ENCODE results near the gene PLIN5.

PLIN5 gene

GRCh38 chr19:4522291-4523002 lies 12.6 kb downstream of the PLIN5 start:
- no peak for DNase-seq (ENCODE audit: low spot score)

DNA sequence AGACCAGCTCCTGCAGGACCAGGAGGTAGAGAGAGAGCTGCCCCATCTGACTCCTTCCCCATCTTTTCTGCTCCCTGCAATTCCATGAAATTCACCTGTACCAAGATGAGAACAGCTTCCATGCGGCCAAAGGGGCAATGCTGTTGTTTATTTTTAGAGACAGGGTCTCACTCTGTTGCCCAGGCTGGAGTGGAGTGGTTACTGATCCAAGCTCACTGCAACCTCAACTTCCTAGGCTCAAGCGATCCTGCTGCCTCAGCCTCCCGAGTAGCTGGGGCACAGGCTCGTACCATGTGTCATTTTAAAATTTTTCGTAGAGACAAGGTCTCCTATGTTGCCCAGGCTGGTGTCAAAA lies 13.2 kb downstream of the PLIN5 start:
- DNase-seq (ENCODE audit: low spot score): no peak

- no peak for DNase-seq (ENCODE audit: low spot score)
Observed at GRCh38 chr19:4521170-4521887, 13.7 kb downstream of the PLIN5 start.

- no peak for DNase-seq (ENCODE audit: low spot score)
Observed at GRCh38 chr19:4519521-4520277, 15.3 kb downstream of the PLIN5 start.

- DNase-seq (ENCODE audit: low spot score): no peak
Observed at GRCh38 chr19:4519172-4519496, 15.9 kb downstream of the PLIN5 start.

- no peak for DNase-seq (ENCODE audit: low spot score)
Observed at GRCh38 chr19:4518345-4519171, 16.5 kb downstream of the PLIN5 start, which contains the start of gene PLIN4. TSS of gene PLIN4 (minus strand) at chr19:4518486. CDS start at chr19:4518272, 214 bp downstream.

DNA sequence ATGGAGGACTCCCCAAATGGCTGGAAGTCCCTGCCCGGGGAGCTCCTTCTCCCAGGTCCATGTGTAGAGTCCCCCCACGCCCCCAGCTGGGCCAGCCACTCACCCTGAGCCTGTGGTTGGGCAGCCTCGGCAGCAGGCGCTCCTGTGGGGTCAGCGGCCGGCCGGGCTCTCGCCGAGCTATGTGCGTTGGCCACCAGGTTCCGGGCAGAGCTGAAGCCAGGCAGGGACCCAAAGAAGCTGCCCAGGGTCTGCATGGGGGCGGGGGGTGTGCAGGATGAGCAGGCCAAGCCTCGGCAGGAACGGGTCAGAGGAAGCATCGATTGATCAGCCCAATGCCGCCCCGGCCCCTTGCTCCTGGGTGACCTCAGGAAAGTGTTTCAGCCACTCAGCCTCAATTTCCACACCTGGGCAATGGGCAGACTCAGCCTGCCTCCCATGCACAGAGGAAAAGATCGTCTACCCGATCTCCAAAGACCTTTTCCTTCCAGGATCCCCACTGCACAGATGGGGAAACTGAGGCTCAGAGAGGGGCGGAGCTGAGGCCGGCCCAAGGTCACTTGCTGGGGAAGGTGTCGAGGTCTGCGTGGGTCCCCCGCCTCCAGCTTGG lies 17.5 kb downstream of the PLIN5 start:
- DNase-seq (ENCODE audit: low spot score): no peak

DNA sequence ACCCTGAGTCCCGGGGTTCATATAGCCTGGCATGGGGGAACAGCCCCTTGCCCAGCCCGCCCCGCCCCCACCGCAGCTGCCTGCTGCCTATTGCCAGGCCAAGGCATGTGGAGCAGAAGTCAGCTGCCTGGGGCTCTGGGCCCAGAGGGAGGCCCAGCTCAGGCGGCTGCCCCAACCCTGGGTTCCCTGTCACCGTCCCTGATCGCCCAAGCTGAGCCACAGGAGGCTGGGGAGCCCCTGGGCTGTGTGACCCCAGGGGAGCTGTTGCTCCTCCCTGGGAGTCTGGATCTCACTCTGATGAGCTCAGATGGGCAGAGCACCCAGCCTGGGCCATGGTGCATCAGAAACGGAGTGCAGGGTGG lies 18.1 kb downstream of the PLIN5 start:
- no peak for DNase-seq (ENCODE audit: low spot score)

DNA sequence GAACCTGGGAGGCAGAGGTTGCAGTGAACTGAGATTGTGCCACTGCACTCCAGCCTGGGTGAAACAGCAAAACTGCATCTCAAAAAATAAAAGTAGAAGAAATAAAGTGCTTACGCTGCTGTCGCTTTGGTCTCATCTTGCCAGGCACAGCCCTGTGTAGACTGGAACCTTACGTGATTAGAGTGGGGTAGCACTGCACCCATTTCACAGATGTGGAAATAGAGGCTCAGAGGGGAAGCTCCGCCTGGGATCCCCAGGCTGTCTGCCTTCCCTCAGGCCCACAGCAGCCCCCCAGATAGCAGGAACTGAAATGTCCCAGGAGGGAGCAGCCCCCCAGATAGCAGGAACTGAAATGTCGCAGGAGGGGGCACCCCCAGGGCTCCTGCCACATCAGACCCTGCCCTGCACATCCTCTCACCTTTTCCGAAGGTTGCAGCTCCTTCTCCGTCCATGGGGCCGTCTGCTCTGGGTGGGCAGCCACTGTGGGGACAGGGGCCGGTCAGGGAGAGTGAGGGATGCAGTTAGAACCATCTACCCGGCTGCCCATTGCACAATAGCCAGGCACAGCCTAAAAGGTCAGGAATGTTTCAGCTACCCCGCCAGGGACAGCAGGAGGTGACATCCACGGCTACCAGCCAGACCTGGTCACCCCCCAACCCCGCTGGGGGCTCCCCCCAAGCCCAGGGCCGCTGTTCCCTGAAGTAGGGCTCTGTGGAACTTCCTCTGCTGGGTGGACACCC lies 18.7 kb downstream of the PLIN5 start:
- no peak for DNase-seq (ENCODE audit: low spot score)

DNA sequence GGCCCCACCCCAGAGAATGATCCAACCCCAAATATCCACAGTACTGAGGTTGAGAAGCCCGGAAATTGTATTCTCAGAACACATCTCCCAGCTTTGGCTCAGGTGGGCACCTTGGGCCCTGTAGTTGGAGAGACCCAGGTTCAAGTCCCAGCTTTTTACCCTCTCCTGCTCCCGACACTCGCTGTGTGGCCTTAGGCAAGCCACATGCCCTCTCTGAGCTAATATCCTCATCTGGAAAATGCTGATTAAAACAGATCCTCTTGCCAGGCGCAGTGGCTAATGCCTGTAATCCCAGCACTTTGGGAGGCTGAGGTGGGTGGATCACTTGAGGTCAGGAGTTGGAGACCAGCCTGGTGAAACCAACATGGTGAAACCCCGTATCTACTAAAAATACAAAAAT lies 19.3 kb downstream of the PLIN5 start:
- DNase-seq (ENCODE audit: low spot score): no peak

DNA sequence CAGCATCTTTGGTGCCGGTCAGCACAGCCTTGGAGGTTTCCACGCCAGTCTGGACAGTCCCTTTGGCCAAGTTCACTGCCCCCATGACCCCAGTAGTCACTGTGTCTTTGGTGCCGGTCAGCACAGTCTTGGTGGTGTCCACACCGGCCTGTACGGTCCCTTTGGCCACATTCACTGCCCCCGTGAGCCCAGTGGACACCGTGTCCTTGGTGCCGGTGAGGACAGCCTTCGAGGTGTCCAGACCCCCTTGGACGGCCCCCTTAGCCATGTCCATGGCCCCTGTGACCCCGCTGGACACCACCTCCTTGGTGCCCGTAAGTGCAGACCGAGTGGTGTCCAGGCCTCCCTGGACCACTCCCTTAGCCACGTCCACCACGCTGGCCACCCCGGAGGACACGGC lies 21.8 kb downstream of the PLIN5 start:
- no peak for DNase-seq (ENCODE audit: low spot score)

- no peak for DNase-seq (ENCODE audit: low spot score)
Observed at GRCh38 chr19:4512070-4512469, 23.0 kb downstream of the PLIN5 start.

DNA sequence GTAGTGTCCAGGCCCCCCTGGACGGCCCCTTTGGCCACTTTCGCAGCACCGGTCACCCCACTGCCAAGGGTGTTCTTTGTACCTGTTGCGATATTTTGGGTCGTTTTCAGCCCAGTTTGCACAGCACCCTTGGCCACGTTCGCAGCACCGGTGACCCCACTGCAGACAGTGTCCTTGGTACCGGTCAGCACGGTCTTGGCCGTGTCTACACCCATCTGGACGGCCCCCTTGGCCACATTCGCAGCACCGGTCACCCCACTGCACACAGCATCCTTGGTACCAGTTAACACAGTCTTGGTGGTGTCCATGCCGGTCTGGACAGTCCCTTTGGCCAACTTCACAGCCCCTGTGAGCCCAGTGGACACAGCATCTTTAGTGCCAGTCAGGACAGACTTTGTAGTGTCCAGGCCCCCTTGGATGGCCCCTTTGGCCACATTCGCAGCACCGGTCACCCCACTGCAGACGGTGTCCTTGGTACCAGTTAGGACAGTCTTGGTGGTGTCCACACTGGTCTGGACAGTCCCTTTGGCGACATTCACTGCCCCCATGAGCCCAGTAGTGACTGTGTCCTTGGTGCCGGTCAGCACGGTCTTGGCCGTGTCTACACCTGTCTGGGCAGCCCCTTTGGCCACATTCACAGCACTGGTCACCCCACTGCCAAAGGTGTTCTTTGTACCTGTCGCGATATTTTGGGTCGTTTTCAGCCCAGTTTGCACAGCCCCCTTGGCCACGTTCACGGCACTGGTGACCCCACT lies 23.5 kb downstream of the PLIN5 start:
- no peak for DNase-seq (ENCODE audit: low spot score)

GRCh38 chr19:4510435-4511255 lies 24.4 kb downstream of the PLIN5 start:
- no peak for DNase-seq (ENCODE audit: low spot score)

- DNase-seq (ENCODE audit: low spot score): no peak
Observed at GRCh38 chr19:4508698-4509097, 26.3 kb downstream of the PLIN5 start.

GRCh38 chr19:4507804-4508203 lies 27.2 kb downstream of the PLIN5 start:
- DNase-seq (ENCODE audit: low spot score): no peak

GRCh38 chr19:4507150-4507452 lies 27.9 kb downstream of the PLIN5 start:
- DNase-seq (ENCODE audit: low spot score): no peak

DNA sequence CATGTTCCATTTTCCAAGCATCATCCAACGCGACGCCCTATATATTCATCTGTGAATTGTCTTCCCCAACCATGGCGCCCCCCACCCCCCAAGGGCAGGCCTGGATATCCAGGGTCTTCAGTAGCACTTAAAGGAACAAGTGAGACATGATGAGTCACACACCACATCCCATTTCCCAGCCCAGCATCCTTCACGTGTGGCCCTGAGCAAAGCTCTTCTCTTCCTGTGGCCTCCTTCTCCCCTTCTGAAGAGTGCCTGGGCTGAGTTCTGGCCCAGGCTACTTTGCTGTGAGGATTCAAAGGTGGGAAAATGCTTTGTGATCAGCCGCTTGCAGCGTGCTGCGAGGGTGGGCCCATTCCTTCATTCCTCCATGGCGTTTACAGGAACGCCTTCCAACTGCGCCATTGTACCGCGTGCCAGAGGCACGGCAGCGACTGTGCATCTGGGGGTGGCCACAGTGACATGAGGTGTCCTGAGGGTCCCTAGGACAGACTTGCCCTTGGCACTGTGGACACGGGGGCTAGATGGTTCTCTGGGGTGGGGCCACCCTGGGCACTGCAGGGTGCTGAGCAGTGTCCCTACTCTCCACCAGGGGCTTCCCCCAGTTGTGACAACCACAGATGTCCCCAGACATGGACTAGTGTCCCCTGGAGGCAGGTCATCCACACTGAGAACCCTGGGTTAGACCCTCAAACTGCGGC lies 28.4 kb downstream of the PLIN5 start:
- no peak for DNase-seq (ENCODE audit: low spot score)

Data from LoVo (cell line).